ENCODE measurements around the gene EFL1. TPM values are rescaled to one million over a fixed set of nuclear protein-coding genes. Genes with fewer than 3 reads are reported as not detected.
A peak's percentile ranks its signal among the peaks of the same experiment; 100 is the strongest.
"Not testable (repeated sequence)": the region's sequence is repeated elsewhere in the genome, so short reads cannot be mapped to it uniquely, and the experiment has no call there.

Gene EFL1
- total RNA-seq, 4 donors from 2014 or later = 12.9 to 25.1 (median 15.2) TPM

- Histone ChIP-seq H3K27ac (no peak overlapping the region), H3K9me3 (peaks cover 0 to 5% (median 0%) of the 10 kb centered on the region in 3 donors), H3K36me3 (no peaks in the 10 kb centered on the region), H3K4me1 (no peaks in the 10 kb centered on the region), H3K27me3 (no peaks in the 10 kb centered on the region), H3K4me3 (no peak overlapping the region)
- intact Hi-C loops (cut with DNase I; ENCODE audit: low total_unique reads) (no loop called here), in situ Hi-C loops (cut with MboI; ENCODE audit: low sequenced_read_pairs in 4 of 4) (no loop called here)
- DNase-seq (no peak), ATAC-seq (no peak)
- TF ChIP-seq POLR2A (IDR thresholded peaks at IDR 0.05) = no peak
- no peak for TF ChIP-seq CTCF (IDR thresholded peaks at IDR 0.05 in 4 of 5, conservative IDR thresholded peaks at IDR 0.05 in 1 of 5)
Observed at GRCh38 chr15:82275410-82275809, 12.9 kb upstream of the EFL1 start.

GRCh38 chr15:82272154-82272553 lies 9.6 kb upstream of the EFL1 start:
- in situ Hi-C loops (cut with MboI; ENCODE audit: low sequenced_read_pairs in 4 of 4) = no loop called here
- no peaks in the 10 kb centered on the region for H3K36me3 ChIP-seq
- no peak for DNase-seq
- H3K27me3 ChIP-seq = no peaks in the 10 kb centered on the region
- TF ChIP-seq POLR2A (IDR thresholded peaks at IDR 0.05) (no peak), CTCF (IDR thresholded peaks at IDR 0.05 in 4 of 5, conservative IDR thresholded peaks at IDR 0.05 in 1 of 5) (no peak)
- no peak overlapping the region for H3K27ac ChIP-seq
- ATAC-seq = no peak
- H3K4me1 ChIP-seq = no peaks in the 10 kb centered on the region
- no peak overlapping the region for H3K4me3 ChIP-seq
- H3K9me3 ChIP-seq = peaks cover 0 to 5% (median 0%) of the 10 kb centered on the region in 3 donors
- intact Hi-C loops (cut with DNase I; ENCODE audit: low total_unique reads) = no loop called here

GRCh38 chr15:82268454-82268853 lies 5.9 kb upstream of the EFL1 start:
- H3K27me3 ChIP-seq; H3K9me3 ChIP-seq; in situ Hi-C loops (cut with MboI; ENCODE audit: low sequenced_read_pairs in 4 of 4); H3K4me1 ChIP-seq; H3K4me3 ChIP-seq; intact Hi-C loops (cut with DNase I; ENCODE audit: low total_unique reads); DNase-seq; ATAC-seq; H3K27ac ChIP-seq; H3K36me3 ChIP-seq: not testable (repeated sequence)

- in situ Hi-C loops (cut with MboI; ENCODE audit: low sequenced_read_pairs in 4 of 4); H3K27me3 ChIP-seq; H3K4me1 ChIP-seq; H3K4me3 ChIP-seq; DNase-seq; H3K9me3 ChIP-seq; ATAC-seq; intact Hi-C loops (cut with DNase I; ENCODE audit: low total_unique reads); H3K27ac ChIP-seq; H3K36me3 ChIP-seq: not testable (repeated sequence)
Observed at GRCh38 chr15:82267137-82267536, 4.6 kb upstream of the EFL1 start.

DNA sequence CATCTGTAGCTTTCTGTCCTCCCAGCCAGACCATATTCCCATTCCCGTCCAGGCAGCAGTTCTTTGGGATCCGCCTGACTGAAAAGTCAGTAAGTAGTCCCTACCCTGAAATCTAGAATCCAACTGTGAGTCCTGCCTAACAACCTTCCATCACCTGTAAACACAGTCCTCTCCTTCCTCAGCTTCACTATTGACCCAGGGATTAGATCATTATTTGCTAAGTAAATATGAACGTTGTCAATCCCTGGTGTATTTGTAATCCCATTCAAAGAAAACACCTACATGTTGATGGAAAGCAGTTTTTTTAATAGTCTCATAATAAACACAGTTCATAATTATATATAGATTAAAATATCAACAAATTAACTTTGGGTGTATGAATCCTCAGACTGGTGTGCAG lies 816 bp upstream of the EFL1 start:
- ATAC-seq = no peak
- Histone ChIP-seq H3K27ac (peak overlapping the region in 2 of 4 donors; percentile 78 to 82), H3K4me3 (peak overlapping the region; percentile 75 to 96 (median 94)), H3K4me1 (peaks cover 16 to 18% of the 10 kb centered on the region in 2 donors), H3K36me3 (peaks cover 0 to 8% of the 10 kb centered on the region in 2 donors), H3K9me3 (no peaks in the 10 kb centered on the region), H3K27me3 (no peaks in the 10 kb centered on the region)
- DNase-seq = no peak
- in situ Hi-C loops (cut with MboI; ENCODE audit: low sequenced_read_pairs in 4 of 4) = no loop called here
- intact Hi-C loops (cut with DNase I; ENCODE audit: low total_unique reads) = no loop called here
- TF ChIP-seq CTCF (IDR thresholded peaks at IDR 0.05 in 4 of 5, conservative IDR thresholded peaks at IDR 0.05 in 1 of 5) (no peak), POLR2A (IDR thresholded peaks at IDR 0.05) (no peak)

- in situ Hi-C loops (cut with MboI; ENCODE audit: low sequenced_read_pairs in 4 of 4); H3K27me3 ChIP-seq; H3K9me3 ChIP-seq; intact Hi-C loops (cut with DNase I; ENCODE audit: low total_unique reads): not testable (repeated sequence)
- peak overlapping the region; percentile 75 to 96 (median 94) for H3K4me3 ChIP-seq
- H3K27ac ChIP-seq = peak overlapping the region; percentile 78 to 86 (median 82)
- DNase-seq (peak in 1 of 2 donors; percentile 15), ATAC-seq (peak; percentile 64 to 66)
- peaks cover 16 to 18% of the 10 kb centered on the region in 2 donors for H3K4me1 ChIP-seq
- peaks cover 0 to 15% of the 10 kb centered on the region in 2 donors for H3K36me3 ChIP-seq
Observed at GRCh38 chr15:82261566-82262421, 740 bp downstream of the EFL1 start.

DNA sequence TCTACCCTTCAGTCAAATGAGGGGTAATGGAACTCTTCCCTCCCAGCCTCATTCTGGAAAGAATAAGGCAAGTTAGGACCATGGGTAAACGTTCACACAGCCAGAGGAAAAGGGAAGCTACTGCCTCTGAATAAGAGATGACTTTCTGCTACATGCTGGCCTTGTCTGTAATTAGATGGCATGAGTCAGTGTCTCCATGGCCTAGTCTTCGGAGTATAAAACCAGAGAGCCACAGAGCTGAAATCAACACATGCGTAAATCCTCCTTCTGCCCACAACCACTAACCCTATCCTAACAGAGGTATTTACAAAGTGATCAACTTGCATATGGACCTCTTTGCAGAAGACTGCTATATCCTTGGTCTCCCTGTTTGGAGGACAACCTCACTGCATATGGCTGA lies 14.3 kb downstream of the EFL1 start:
- in situ Hi-C loops (cut with MboI; ENCODE audit: low sequenced_read_pairs in 4 of 4); DNase-seq; H3K9me3 ChIP-seq; H3K4me3 ChIP-seq; H3K36me3 ChIP-seq; H3K4me1 ChIP-seq; intact Hi-C loops (cut with DNase I; ENCODE audit: low total_unique reads); ATAC-seq; H3K27me3 ChIP-seq; H3K27ac ChIP-seq: not testable (repeated sequence)

DNA sequence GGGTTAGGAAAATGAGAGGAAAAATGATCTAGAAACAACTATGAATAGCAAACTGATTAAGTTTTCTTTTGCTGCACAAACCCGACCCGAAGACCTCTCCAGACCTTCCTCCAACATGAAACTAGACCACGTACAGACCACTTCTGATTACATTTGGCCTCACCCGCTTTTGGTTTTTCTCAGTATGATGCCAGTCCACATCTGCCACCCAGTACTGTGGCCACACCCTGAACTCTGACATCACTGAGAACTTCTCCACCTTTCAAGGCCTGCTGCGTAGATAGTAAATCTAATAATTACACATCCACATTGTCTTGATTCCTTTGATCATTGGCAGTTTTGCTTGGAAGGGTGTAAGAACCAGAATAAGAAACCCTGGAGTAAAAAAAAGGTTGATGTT lies 16.6 kb downstream of the EFL1 start:
- in situ Hi-C loops (cut with MboI; ENCODE audit: low sequenced_read_pairs in 4 of 4); H3K9me3 ChIP-seq; ATAC-seq; H3K4me1 ChIP-seq; H3K4me3 ChIP-seq; intact Hi-C loops (cut with DNase I; ENCODE audit: low total_unique reads); H3K27me3 ChIP-seq; H3K36me3 ChIP-seq; H3K27ac ChIP-seq; DNase-seq: not testable (repeated sequence)

DNA sequence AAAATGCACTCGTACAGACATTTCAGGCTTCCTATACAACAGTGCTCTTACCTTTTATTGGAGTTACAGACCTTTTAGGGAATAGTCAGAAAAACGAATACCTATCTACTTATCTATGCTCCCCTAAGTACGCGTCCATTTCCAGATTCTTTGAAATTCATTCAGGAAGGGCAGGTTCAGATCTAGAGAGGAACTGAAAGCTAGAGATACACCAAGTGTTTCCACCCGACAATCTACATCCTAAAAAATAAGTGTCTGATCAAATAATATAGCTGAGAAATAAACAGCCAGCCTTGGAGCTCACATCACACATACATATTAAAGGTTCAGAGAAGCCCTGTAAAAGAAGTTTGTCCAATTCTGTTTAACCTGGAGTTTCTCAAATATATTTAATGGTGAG lies 18.9 kb downstream of the EFL1 start:
- peaks cover 0 to 22% of the 10 kb centered on the region in 2 donors for H3K36me3 ChIP-seq
- in situ Hi-C loops (cut with MboI; ENCODE audit: low sequenced_read_pairs in 4 of 4) = not testable (repeated sequence)

More for the DNA sequence above, 18.9 kb downstream of the EFL1 start:
- H3K9me3 ChIP-seq; H3K27me3 ChIP-seq; H3K27ac ChIP-seq; ATAC-seq; H3K4me3 ChIP-seq; intact Hi-C loops (cut with DNase I; ENCODE audit: low total_unique reads); H3K4me1 ChIP-seq; DNase-seq: not testable (repeated sequence)

Data from gastrocnemius medialis (tissue), 4 donors.